Panc1 (cell line): Measurements from ENCODE around the gene SKI.

Source experiments
- SIN3A ChIP-seq: IDR thresholded peaks from 2 replicates; pipeline ENCODE4 v1.6.1; 2012; ENCODE audit warnings: low read depth, mild to moderate bottlenecking, low read length, moderate library complexity, borderline replicate concordance; ENCODE audit not compliant: insufficient read depth
- TF ChIP-seq, protein P1 (sequence below): fragments of 450-650 bp; IDR thresholded peaks from 2 replicates; pipeline ENCODE4 v1.5.1; 2017; ENCODE audit warnings: mild to moderate bottlenecking

DNA sequence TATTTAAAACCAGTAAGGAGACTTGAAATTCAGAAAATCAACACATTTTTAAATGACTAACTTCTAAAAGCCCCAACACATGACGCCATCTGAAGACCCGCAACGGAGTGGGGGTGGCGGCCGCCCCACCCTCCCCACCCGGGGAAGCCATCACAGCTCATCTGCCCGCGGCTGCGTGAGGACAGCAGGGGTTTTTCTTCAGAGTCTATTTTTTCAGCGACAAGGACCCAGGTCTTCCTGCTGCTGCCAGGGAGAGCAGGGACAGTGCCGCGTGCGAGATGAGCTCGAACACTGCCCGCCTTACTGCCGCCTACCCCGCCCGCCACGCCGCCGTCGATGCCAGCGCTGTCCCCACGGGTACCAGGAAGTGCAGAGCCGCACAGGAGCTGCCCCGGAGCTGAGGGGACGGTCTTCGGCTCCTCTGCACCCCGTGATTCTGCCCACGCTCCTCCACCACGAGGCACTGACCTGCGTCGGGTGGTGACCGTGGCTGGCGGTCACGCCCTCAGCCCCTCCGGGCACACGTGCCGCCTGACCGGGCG lies 79.0 kb downstream of the SKI start:
- TF ChIP-seq, protein P1, sequence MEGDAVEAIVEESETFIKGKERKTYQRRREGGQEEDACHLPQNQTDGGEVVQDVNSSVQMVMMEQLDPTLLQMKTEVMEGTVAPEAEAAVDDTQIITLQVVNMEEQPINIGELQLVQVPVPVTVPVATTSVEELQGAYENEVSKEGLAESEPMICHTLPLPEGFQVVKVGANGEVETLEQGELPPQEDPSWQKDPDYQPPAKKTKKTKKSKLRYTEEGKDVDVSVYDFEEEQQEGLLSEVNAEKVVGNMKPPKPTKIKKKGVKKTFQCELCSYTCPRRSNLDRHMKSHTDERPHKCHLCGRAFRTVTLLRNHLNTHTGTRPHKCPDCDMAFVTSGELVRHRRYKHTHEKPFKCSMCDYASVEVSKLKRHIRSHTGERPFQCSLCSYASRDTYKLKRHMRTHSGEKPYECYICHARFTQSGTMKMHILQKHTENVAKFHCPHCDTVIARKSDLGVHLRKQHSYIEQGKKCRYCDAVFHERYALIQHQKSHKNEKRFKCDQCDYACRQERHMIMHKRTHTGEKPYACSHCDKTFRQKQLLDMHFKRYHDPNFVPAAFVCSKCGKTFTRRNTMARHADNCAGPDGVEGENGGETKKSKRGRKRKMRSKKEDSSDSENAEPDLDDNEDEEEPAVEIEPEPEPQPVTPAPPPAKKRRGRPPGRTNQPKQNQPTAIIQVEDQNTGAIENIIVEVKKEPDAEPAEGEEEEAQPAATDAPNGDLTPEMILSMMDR: no peak
- TF ChIP-seq SIN3A: no peak
